Trophoblast cell (in vitro differentiated cells and primary cell): ENCODE data around the gene DGCR2.

Experiments used
- DNase-seq, 2 donors: peaks; one replicate each; pipeline ENCODE4 v3.0.0-alpha.2; 2016
- H2AFZ ChIP-seq: 2 replicates; pipeline ENCODE4 v1.6.1; 2013; ENCODE audit warnings: low read length, moderate library complexity, mild to moderate bottlenecking; ENCODE audit not compliant: insufficient read depth, poor library complexity
- H2AK5ac ChIP-seq: 2 replicates; pipeline ENCODE4 v1.6.1; 2013; ENCODE audit warnings: mild to moderate bottlenecking, low read length
- H2BK120ac ChIP-seq: 2 replicates; pipeline ENCODE4 v1.6.1; 2013; ENCODE audit warnings: low read length, mild to moderate bottlenecking, moderate library complexity; ENCODE audit not compliant: insufficient read depth, poor library complexity
- H2BK12ac ChIP-seq: 2 replicates; pipeline ENCODE4 v1.6.1; 2013; ENCODE audit warnings: mild to moderate bottlenecking, low read length, moderate library complexity
- H2BK5ac ChIP-seq: 2 replicates; pipeline ENCODE4 v1.6.1; 2013; ENCODE audit warnings: low read length, low read depth, moderate library complexity, mild to moderate bottlenecking; ENCODE audit not compliant: poor library complexity
- H3K14ac ChIP-seq: 2 replicates; pipeline ENCODE4 v1.6.1; 2013; ENCODE audit warnings: mild to moderate bottlenecking, low read length
- H3K18ac ChIP-seq: 2 replicates; pipeline ENCODE4 v1.6.1; 2013; ENCODE audit warnings: mild to moderate bottlenecking, low read length
- H3K23ac ChIP-seq: 2 replicates; pipeline ENCODE4 v1.6.1; 2013; ENCODE audit warnings: low read length
- H3K27ac ChIP-seq: 2 replicates; pipeline ENCODE4 v1.5.1; 2013; ENCODE audit warnings: low read depth, mild to moderate bottlenecking, inconsistent platforms, low read length, moderate library complexity
- H3K27me3 ChIP-seq: 2 replicates; pipeline ENCODE4 v1.6.1; 2013; ENCODE audit warnings: inconsistent platforms, mild to moderate bottlenecking, low read length, moderate library complexity; ENCODE audit not compliant: insufficient read depth
- H3K36me3 ChIP-seq, 2 experiments: 1 replicate in 1 of 2; 2 replicates in 1 of 2; pipeline ENCODE4 v1.6.1; 2013; ENCODE audit warnings: low read length in 2 of 2, mild to moderate bottlenecking in 2 of 2, moderate library complexity in 1 of 2; ENCODE audit not compliant: insufficient read depth in 2 of 2, control insufficient read depth in 1 of 2
- H3K4ac ChIP-seq: 2 replicates; pipeline ENCODE4 v1.6.1; 2013; ENCODE audit warnings: low read depth, mild to moderate bottlenecking, low read length, moderate library complexity
- H3K4me1 ChIP-seq, 2 experiments: 1 replicate in 1 of 2; 2 replicates in 1 of 2; pipeline ENCODE4 v1.6.1; 2013; ENCODE audit warnings: low read length in 2 of 2, mild to moderate bottlenecking in 2 of 2, moderate library complexity in 1 of 2; ENCODE audit not compliant: insufficient read depth in 2 of 2, control insufficient read depth in 1 of 2
- H3K4me2 ChIP-seq: 2 replicates; pipeline ENCODE4 v1.6.1; 2013; ENCODE audit warnings: inconsistent platforms, mild to moderate bottlenecking, low read length, moderate library complexity
- H3K4me3 ChIP-seq: 2 replicates; pipeline ENCODE4 v1.5.1; 2013; ENCODE audit warnings: mild to moderate bottlenecking, low read depth, low read length, inconsistent platforms
- H3K79me1 ChIP-seq: one replicate; pipeline ENCODE4 v1.6.1; 2013; ENCODE audit warnings: low read length
- H3K79me2 ChIP-seq: 2 replicates; pipeline ENCODE4 v1.6.1; 2013; ENCODE audit warnings: low read length, mild to moderate bottlenecking; ENCODE audit not compliant: control insufficient read depth, insufficient read depth, poor library complexity
- H3K9ac ChIP-seq: 2 replicates; pipeline ENCODE4 v1.6.1; 2013; ENCODE audit warnings: mild to moderate bottlenecking, low read length
- H3K9me3 ChIP-seq: 2 replicates; pipeline ENCODE4 v1.6.1; 2013; ENCODE audit warnings: low read depth, mild to moderate bottlenecking, control low read depth, inconsistent platforms, low read length; ENCODE audit not compliant: insufficient read depth
- H4K12ac ChIP-seq: 2 replicates; pipeline ENCODE4 v1.6.1; 2013; ENCODE audit warnings: low read depth, mild to moderate bottlenecking, low read length, moderate library complexity
- H4K8ac ChIP-seq: 2 replicates; pipeline ENCODE4 v1.6.1; 2013; ENCODE audit warnings: low read depth, mild to moderate bottlenecking, low read length, moderate library complexity
- H4K91ac ChIP-seq: one replicate; pipeline ENCODE4 v1.6.1; 2013; ENCODE audit warnings: low read depth, mild to moderate bottlenecking, low read length, moderate library complexity
- WGBS: extraction: QIAGEN DNeasy Blood & Tissue Kit; methylation state at CpG from one replicate; pipeline ENCODE4 v1.1.7; 2013; ENCODE audit warnings: missing lambda C conversion rate; ENCODE audit not compliant: insufficient read length, insufficient coverage; ENCODE audit errors: extremely low coverage; 5-methylcytosine and 5-hydroxymethylcytosine counted together

The DGCR2 gene

GRCh38 chr22:19011075-19011474 lies 111.1 kb downstream of the DGCR2 start:
- H3K9ac ChIP-seq: no peak overlapping the region
- no peak overlapping the region for H3K4ac ChIP-seq
- H3K27me3 ChIP-seq: no peaks in the 10 kb centered on the region
- no peak overlapping the region for H2AFZ ChIP-seq
- no peak overlapping the region for H3K23ac ChIP-seq
- H3K4me3 ChIP-seq: no peak overlapping the region
- H4K91ac ChIP-seq: no peak overlapping the region
- no CpG with 5 or more reads among the region's 2 CpGs for WGBS
- no peak overlapping the region for H2BK5ac ChIP-seq
- H3K36me3 ChIP-seq: no peaks in the 10 kb centered on the region
- no peak overlapping the region for H3K27ac ChIP-seq
- no peak for DNase-seq
- H4K12ac ChIP-seq: no peak overlapping the region
- H3K4me2 ChIP-seq: no peak overlapping the region
- H3K79me2 ChIP-seq: no peaks in the 10 kb centered on the region
- H3K14ac ChIP-seq: no peak overlapping the region
- no peak overlapping the region for H4K8ac ChIP-seq
- no peak overlapping the region for H2BK12ac ChIP-seq
- H3K18ac ChIP-seq: no peak overlapping the region
- no peaks in the 10 kb centered on the region for H3K4me1 ChIP-seq
- no peak overlapping the region for H2BK120ac ChIP-seq
- H2AK5ac ChIP-seq: no peak overlapping the region
- no peaks in the 10 kb centered on the region for H3K79me1 ChIP-seq
- H3K9me3 ChIP-seq: no peaks in the 10 kb centered on the region

GRCh38 chr22:19005905-19006304 lies 116.3 kb downstream of the DGCR2 start:
- H2AFZ ChIP-seq: no peak overlapping the region
- no peak overlapping the region for H4K8ac ChIP-seq
- H3K79me2 ChIP-seq: no peaks in the 10 kb centered on the region
- no CpG with 5 or more reads among the region's 3 CpGs for WGBS
- no peak overlapping the region for H3K4ac ChIP-seq
- H3K27me3 ChIP-seq: no peaks in the 10 kb centered on the region
- no peak overlapping the region for H3K4me2 ChIP-seq
- no peak overlapping the region for H4K91ac ChIP-seq
- H4K12ac ChIP-seq: no peak overlapping the region
- H3K18ac ChIP-seq: no peak overlapping the region
- no peak overlapping the region for H2AK5ac ChIP-seq
- H2BK5ac ChIP-seq: no peak overlapping the region
- H2BK120ac ChIP-seq: no peak overlapping the region
- H2BK12ac ChIP-seq: no peak overlapping the region
- no peaks in the 10 kb centered on the region for H3K79me1 ChIP-seq
- no peaks in the 10 kb centered on the region for H3K4me1 ChIP-seq
- DNase-seq: no peak
- H3K9ac ChIP-seq: no peak overlapping the region
- H3K14ac ChIP-seq: no peak overlapping the region
- no peaks in the 10 kb centered on the region for H3K9me3 ChIP-seq
- no peak overlapping the region for H3K23ac ChIP-seq
- H3K27ac ChIP-seq: no peak overlapping the region
- no peak overlapping the region for H3K4me3 ChIP-seq
- no peaks in the 10 kb centered on the region for H3K36me3 ChIP-seq

- Histone ChIP-seq H3K14ac (no peak overlapping the region), H3K4me3 (no peak overlapping the region), H2BK12ac (no peak overlapping the region), H2BK5ac (no peak overlapping the region), H3K4ac (no peak overlapping the region), H3K27me3 (no peaks in the 10 kb centered on the region), H3K4me1 (no peaks in the 10 kb centered on the region), H3K79me1 (no peaks in the 10 kb centered on the region), H3K9ac (no peak overlapping the region), H2AK5ac (no peak overlapping the region), H3K79me2 (no peaks in the 10 kb centered on the region), H3K27ac (no peak overlapping the region), H3K18ac (no peak overlapping the region), H4K8ac (no peak overlapping the region), H3K4me2 (no peak overlapping the region), H4K12ac (no peak overlapping the region), H3K36me3 (no peaks in the 10 kb centered on the region), H4K91ac (no peak overlapping the region), H2BK120ac (no peak overlapping the region), H2AFZ (no peak overlapping the region), H3K9me3 (no peaks in the 10 kb centered on the region), H3K23ac (no peak overlapping the region)
- DNase-seq: peak; percentile 70 to 91
- no CpG with 5 or more reads among the region's 4 CpGs for WGBS
These were observed 117.7 kb downstream of the DGCR2 start for GRCh38 chr22:19004471-19004870.

GRCh38 chr22:19003508-19003907 lies 118.7 kb downstream of the DGCR2 start:
- Histone ChIP-seq H2BK12ac (no peak overlapping the region), H3K27ac (no peak overlapping the region), H4K91ac (no peak overlapping the region), H3K79me2 (no peaks in the 10 kb centered on the region), H3K4ac (no peak overlapping the region), H3K36me3 (no peaks in the 10 kb centered on the region), H3K4me2 (no peak overlapping the region), H3K14ac (no peak overlapping the region), H2AFZ (no peak overlapping the region), H3K4me1 (no peaks in the 10 kb centered on the region), H4K8ac (no peak overlapping the region), H2AK5ac (no peak overlapping the region), H2BK120ac (no peak overlapping the region), H3K79me1 (no peaks in the 10 kb centered on the region), H2BK5ac (no peak overlapping the region), H3K9ac (no peak overlapping the region), H4K12ac (no peak overlapping the region), H3K4me3 (no peak overlapping the region), H3K18ac (no peak overlapping the region), H3K23ac (no peak overlapping the region), H3K27me3 (peaks cover 4% of the 10 kb centered on the region), H3K9me3 (no peaks in the 10 kb centered on the region)
- no peak for DNase-seq

GRCh38 chr22:19002684-19003038 lies 119.6 kb downstream of the DGCR2 start:
- Histone ChIP-seq H2BK5ac (no peak overlapping the region), H3K18ac (no peak overlapping the region), H2BK120ac (no peak overlapping the region), H4K8ac (no peak overlapping the region), H3K36me3 (no peaks in the 10 kb centered on the region), H4K12ac (no peak overlapping the region), H3K4me3 (no peak overlapping the region), H4K91ac (no peak overlapping the region), H3K79me1 (no peaks in the 10 kb centered on the region), H3K4me1 (no peaks in the 10 kb centered on the region), H3K27me3 (peaks cover 4% of the 10 kb centered on the region), H2AFZ (no peak overlapping the region), H2BK12ac (no peak overlapping the region), H3K27ac (no peak overlapping the region), H3K4me2 (no peak overlapping the region), H3K23ac (no peak overlapping the region), H3K9ac (no peak overlapping the region), H3K9me3 (no peaks in the 10 kb centered on the region), H3K4ac (no peak overlapping the region), H2AK5ac (no peak overlapping the region), H3K14ac (no peak overlapping the region), H3K79me2 (no peaks in the 10 kb centered on the region)
- DNase-seq: peak; percentile 66 to 94
- WGBS: no CpG with 5 or more reads among the region's 5 CpGs
